Measurements from ENCODE around the gene FIP1L1.
"Not testable (repeated sequence)": the region's sequence is repeated elsewhere in the genome, so short reads cannot be mapped to it uniquely, and the experiment has no call there.

Gene FIP1L1

DNA sequence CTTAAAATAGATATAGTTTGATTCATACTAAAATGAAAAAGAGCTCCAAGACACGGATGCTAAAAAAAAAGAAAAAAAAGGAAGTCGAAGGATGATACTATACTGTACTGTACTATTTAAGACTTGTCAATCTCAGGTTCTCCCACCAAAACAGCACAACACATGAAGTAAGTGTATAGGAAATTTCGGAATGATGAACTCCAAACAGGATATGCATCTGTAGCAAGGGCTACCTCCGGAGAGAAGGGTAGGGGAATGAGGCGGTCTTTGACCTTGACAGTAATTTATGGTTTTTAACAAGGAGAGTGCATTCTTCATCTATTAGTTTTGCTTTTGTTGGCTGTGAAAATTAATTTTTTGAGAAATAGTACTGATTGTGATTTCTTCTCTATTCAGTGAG is 541 bp upstream of the FIP1L1 start:
- no peak for DNase-seq (ENCODE audit: low read depth)

DNA sequence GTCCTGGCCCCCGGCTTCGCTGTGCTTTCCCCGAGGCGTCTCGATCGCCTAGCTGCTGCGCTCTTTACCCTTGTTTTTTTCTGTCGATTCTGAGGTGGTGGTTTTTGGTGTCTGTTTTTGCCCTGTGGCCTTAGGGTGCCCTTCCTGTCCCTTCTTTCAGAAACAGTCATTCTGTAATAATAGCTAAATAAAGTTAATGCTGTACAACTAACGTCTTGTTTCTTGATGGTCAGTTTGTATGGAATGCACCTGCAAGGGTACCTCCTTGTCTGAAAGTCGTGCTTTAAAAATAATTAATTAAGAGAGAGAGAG is 686 bp downstream of the FIP1L1 start:
- DNase-seq (ENCODE audit: low read depth), result no peak

- no peak for DNase-seq (ENCODE audit: low read depth)
Measured at GRCh38 chr4:53380221-53380620, 2.8 kb downstream of the FIP1L1 start.

GRCh38 chr4:53409479-53409878 is 32.0 kb downstream of the FIP1L1 start:
- not testable (repeated sequence) for DNase-seq (ENCODE audit: low read depth)

DNA sequence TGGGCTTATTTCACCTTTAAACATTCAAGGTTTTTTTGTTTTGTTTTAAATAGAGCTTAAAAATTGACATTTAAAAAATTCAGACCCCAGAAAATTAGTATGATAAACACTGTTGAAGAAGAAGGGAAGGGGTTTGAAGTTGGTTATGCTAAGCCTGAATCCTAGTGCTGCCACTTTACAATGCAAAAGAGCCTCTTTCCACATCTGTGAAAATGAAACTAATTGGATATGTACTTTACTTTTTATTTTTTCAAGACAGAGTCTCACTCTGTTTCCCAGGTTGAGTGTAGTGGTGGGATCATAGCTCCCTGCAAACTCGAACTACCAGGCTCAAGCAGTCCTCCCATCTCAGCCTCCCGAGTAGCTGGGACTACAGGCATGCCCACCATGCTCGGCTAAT is 41.8 kb downstream of the FIP1L1 start:
- DNase-seq (ENCODE audit: low read depth), result no peak

GRCh38 chr4:53421791-53422190 is 44.4 kb downstream of the FIP1L1 start:
- DNase-seq (ENCODE audit: low read depth), result no peak

DNA sequence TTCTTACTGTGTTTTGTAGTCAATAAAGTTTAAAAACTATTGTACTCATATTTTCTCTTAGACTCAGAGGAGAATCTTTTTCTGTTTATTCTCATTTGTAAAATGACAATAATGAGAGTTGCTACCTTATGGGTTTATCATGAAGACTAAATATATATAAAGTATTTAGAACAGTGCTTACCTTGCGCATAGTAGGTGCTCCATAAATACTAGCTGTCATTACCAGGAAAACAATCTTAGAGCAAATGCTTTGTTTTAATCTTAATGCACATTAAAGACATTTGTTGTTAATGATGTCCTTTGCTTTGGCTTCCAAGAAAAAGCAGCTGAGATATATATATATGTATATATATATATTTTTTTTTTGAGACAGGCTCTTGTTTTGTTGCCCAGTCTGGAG is 44.9 kb downstream of the FIP1L1 start:
- DNase-seq (ENCODE audit: low read depth), result no peak

- no peak for DNase-seq (ENCODE audit: low read depth)
Measured at GRCh38 chr4:53424280-53424679, 46.8 kb downstream of the FIP1L1 start.

DNA sequence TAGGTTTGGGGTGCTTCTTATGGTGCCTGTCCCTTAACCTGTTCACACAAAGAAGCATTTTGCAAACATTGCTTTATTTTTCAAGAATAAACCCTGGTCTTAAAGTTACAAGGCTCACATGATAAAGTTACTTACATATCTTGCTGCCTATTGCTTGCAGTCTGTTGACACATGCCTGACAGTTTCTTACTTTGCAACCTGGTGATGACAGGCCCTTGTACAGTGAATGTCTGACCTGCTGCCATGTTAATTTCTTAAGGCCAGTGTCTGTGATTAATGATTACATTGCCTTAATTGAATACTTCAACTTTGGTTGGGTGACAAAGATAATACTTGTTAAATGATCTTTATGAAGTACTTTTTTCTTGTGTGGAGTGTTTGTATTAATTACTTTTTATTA is 49.9 kb downstream of the FIP1L1 start:
- DNase-seq (ENCODE audit: low read depth), result no peak

GRCh38 chr4:53431052-53431451 is 53.6 kb downstream of the FIP1L1 start:
- no peak for DNase-seq (ENCODE audit: low read depth)

DNA sequence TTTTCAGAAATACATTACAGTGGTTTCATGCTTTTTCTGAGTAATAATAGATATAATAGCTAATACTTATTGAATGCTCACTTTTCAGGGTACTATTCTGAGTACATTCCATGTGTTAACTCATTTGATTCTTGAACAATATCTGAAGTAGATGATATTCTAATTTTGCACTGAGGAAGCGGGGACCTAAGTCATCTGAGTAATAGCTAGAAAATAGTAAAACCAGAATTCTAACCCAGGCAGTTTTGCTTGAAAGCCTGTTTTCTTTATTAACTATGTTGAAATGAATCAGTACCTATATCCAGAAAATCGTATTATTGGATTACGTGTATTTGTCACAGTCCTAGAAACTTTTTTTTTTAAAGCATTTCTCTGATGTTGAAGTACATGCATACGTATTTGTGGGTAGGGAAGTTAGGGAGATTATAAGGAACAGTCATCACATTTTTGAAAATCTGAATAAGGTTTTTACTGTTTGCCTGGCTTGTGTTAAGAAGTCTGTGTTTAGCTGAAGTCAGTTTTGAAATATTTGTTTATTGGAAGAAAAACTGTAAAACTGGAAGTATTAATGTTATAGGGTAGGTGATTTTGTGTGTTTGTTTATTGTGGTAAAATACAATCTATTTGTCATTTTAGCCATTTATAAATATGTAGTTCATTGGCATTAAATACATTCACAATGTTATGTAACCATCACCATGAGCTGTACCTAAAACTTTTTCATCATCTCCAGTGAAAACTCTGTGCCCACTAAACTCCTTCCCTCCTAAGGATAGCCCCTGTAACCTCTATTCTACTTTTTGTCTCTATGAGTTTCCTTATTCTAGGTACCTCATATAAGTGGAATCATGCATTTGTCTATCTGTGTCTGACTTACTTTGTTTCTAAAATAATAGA is 55.3 kb downstream of the FIP1L1 start:
- no peak for DNase-seq (ENCODE audit: low read depth)

DNA sequence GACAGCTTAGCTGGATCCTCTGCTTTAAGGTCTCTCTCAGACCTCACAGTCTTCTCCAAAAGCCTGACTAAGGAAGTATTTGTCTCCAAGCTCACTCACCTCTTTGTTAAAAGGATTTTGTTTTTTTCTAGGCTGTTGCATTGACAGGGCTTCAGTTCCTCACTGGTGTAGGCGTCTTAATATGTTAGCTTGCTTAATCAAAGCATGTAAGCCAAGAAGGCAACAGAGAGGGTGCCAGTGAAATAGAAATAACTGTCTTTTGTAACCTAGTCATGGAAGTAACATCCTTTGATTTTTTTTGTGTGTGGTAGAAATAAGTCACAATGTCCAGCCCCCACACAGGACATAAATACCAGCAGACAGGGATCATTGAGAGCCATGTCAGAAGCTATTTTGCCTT is 58.8 kb downstream of the FIP1L1 start:
- no peak for DNase-seq (ENCODE audit: low read depth)

- DNase-seq (ENCODE audit: low read depth), result no peak
Measured at GRCh38 chr4:53441564-53441963, 64.1 kb downstream of the FIP1L1 start.

GRCh38 chr4:53444954-53445353 is 67.5 kb downstream of the FIP1L1 start:
- no peak for DNase-seq (ENCODE audit: low read depth)

DNA sequence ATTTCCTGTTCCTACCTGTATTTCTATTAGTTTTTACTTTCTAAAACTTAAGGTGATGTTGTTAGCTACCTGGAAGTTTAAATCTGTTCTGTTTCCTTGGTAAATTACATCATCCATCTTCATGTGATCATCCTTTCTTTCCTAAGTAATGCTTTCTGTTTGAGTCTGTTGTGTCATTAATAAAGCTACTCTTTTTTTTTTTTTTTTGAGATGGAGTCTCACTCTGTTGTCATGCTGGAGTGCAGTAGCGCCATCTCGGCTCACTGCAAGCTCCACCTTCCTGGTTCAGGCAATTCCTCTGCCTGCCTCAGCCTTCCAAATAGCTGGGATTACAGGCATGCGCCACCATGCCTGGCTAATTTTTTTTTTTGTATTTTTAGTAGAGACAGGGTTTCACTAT is 73.3 kb downstream of the FIP1L1 start:
- no peak for DNase-seq (ENCODE audit: low read depth)

DNA sequence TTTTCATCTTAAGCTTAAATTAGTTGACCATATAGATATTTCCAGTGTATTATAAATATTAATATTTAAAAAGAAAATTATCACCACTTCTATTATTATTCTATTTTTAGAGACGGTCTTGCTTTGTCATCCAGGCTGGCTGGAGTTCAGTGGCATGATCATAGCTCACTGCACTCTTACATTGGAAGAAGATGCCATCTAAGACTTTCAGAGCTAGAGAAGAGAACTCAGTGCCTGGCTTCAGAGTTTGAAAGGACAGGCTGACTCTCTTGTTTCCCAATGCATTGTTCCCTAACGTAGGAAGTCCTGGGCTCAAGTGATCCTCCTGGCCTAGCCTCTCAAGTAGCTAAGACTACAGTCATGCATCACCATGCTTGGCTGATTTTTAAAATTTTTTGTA is 75.9 kb downstream of the FIP1L1 start:
- no peak for DNase-seq (ENCODE audit: low read depth)

DNA sequence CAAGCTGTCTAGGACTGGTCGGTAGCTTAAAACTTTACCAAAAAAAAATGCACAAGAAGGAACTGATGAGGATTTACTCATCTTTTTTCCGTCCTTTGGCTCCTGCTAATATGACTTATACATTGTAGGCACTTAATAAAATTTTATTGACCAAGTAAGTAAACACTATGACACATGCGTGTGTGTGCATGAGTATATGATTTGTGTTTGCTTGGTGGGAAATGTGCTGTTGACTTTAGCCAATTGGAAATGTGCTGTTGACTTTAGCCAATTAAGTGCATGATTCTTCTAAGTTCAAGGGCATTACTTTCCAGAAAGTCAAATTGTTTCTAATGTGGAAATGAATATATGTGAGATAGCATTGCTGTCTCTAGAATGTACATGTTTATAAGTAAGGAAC is 78.3 kb downstream of the FIP1L1 start:
- no peak for DNase-seq (ENCODE audit: low read depth)

- DNase-seq (ENCODE audit: low read depth), result no peak
Measured at GRCh38 chr4:53456178-53456577, 78.7 kb downstream of the FIP1L1 start.

DNA sequence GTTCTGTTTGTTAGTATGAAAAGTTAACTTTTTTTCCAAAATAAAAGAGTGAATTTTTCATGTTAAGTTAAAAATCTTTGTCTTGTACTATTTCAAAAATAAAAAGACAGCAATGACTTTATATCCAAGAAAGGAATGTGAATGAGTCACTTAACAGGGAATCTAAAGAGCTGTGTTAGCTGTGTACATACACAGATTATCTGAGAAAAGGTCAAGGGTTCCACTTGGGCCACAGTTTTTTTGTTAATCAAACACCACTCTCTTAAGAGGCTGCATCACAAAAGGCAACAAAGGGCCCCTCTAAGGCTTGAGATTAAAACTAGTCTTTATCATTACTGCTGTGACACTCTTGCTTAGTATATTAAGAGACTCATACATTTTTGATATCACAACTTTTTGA is 82.1 kb downstream of the FIP1L1 start:
- DNase-seq (ENCODE audit: low read depth), result no peak

DNA sequence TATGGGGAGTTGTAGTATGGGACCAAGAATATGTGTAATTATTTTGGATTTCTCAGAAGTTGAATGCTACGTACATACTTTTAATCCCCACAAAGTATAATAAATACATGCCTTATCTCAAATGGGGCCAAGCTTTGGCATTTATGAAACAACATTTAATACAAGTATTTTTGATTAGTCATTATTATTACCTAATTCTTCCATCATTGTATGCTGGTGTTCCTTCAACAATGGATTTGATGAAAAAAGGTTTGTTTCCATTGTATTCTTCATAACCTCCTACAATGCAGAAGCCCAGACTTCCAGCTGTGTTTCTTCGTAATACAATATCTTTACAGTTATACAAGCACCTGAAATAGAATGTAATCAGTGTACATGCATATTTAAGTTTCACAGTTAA is 83.8 kb downstream of the FIP1L1 start:
- no peak for DNase-seq (ENCODE audit: low read depth)

DNA sequence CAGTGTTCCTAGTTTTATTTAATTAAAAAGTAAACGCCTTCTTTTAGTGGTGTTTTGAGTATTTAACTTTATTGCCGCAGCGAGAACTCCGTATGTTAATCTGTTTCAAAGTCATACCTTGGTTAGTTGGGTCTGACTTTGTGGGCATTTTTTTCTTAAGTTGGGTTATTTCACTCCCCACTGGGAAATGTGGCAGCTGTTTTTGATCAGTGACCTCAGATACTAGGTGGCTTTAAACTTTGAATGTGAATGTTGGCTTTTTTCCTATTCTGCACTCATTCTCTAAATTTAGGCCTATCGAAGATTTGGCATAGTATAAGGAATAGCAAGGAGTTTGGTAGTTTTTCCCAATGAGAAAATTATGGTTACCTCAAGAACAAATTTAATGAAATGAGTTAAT is 85.9 kb downstream of the FIP1L1 start:
- no peak for DNase-seq (ENCODE audit: low read depth)

GRCh38 chr4:53465281-53465680 is 87.8 kb downstream of the FIP1L1 start:
- DNase-seq (ENCODE audit: low read depth), result no peak

- DNase-seq (ENCODE audit: low read depth), result no peak
Measured at GRCh38 chr4:53465891-53466290, 88.5 kb downstream of the FIP1L1 start.

GRCh38 chr4:53466576-53466975 is 89.1 kb downstream of the FIP1L1 start:
- DNase-seq (ENCODE audit: low read depth), result not testable (repeated sequence)

Measured in activated T-cell treated with anti-CD3 and anti-CD28 coated beads for 1 hour (primary cell).